Neuron (in vitro differentiated cells): ENCODE data around the gene KLHDC10.
"Not testable (repeated sequence)": the region's sequence is repeated elsewhere in the genome, so short reads cannot be mapped to it uniquely, and the experiment has no call there.

Source experiments
- H2AFZ ChIP-seq: one replicate; pipeline ENCODE4 v1.6.1; 2013; ENCODE audit warnings: low read depth, mild to moderate bottlenecking, inconsistent platforms, low read length, moderate library complexity
- H3K27me3 ChIP-seq: one replicate; pipeline ENCODE4 v1.6.1; 2013; ENCODE audit warnings: low read length; ENCODE audit not compliant: insufficient read depth
- H3K36me3 ChIP-seq: one replicate; pipeline ENCODE4 v1.6.1; 2013; ENCODE audit warnings: low read length; ENCODE audit not compliant: insufficient read depth
- H3K4me1 ChIP-seq: one replicate; pipeline ENCODE4 v1.6.1; 2013; ENCODE audit warnings: low read length; ENCODE audit not compliant: insufficient read depth
- H3K4me3 ChIP-seq: 2 replicates; pipeline ENCODE4 v1.5.1; 2013; ENCODE audit warnings: mild to moderate bottlenecking, low read length, moderate library complexity
- H3K9me3 ChIP-seq: one replicate; pipeline ENCODE4 v1.6.1; 2013; ENCODE audit warnings: low read length

KLHDC10 gene

GRCh38 chr7:130113887-130114286, 43.6 kb downstream of the KLHDC10 start:
- H3K36me3 ChIP-seq: peaks cover 17% of the 10 kb centered on the region
- no peaks in the 10 kb centered on the region for H3K27me3 ChIP-seq
- H3K4me3 ChIP-seq: no peak overlapping the region
- no peaks in the 10 kb centered on the region for H3K4me1 ChIP-seq
- no peak overlapping the region for H2AFZ ChIP-seq
- no peaks in the 10 kb centered on the region for H3K9me3 ChIP-seq

- Histone ChIP-seq H3K36me3 (peaks cover 15% of the 10 kb centered on the region), H2AFZ (no peak overlapping the region), H3K4me1 (no peaks in the 10 kb centered on the region), H3K4me3 (no peak overlapping the region), H3K27me3 (no peaks in the 10 kb centered on the region), H3K9me3 (no peaks in the 10 kb centered on the region)
These were observed 44.0 kb downstream of the KLHDC10 start for GRCh38 chr7:130114374-130114773.

GRCh38 chr7:130114776-130115175, 44.4 kb downstream of the KLHDC10 start:
- Histone ChIP-seq H3K4me3 (no peak overlapping the region), H3K36me3 (peaks cover 15% of the 10 kb centered on the region), H2AFZ (no peak overlapping the region), H3K4me1 (no peaks in the 10 kb centered on the region), H3K9me3 (no peaks in the 10 kb centered on the region), H3K27me3 (no peaks in the 10 kb centered on the region)

- no peaks in the 10 kb centered on the region for H3K9me3 ChIP-seq
- H3K36me3 ChIP-seq: peaks cover 42% of the 10 kb centered on the region
- no peaks in the 10 kb centered on the region for H3K27me3 ChIP-seq
- H3K4me1 ChIP-seq: no peaks in the 10 kb centered on the region
- H2AFZ ChIP-seq: no peak overlapping the region
- no peak overlapping the region for H3K4me3 ChIP-seq
These were observed 48.0 kb downstream of the KLHDC10 start for GRCh38 chr7:130118294-130118693.

- H3K4me3 ChIP-seq: no peak overlapping the region
- H3K4me1 ChIP-seq: no peaks in the 10 kb centered on the region
- no peaks in the 10 kb centered on the region for H3K27me3 ChIP-seq
- peaks cover 47% of the 10 kb centered on the region for H3K36me3 ChIP-seq
- no peaks in the 10 kb centered on the region for H3K9me3 ChIP-seq
- H2AFZ ChIP-seq: no peak overlapping the region
These were observed 48.5 kb downstream of the KLHDC10 start for GRCh38 chr7:130118801-130119200.

GRCh38 chr7:130123501-130123900, 53.2 kb downstream of the KLHDC10 start:
- Histone ChIP-seq H2AFZ (no peak overlapping the region), H3K27me3 (no peaks in the 10 kb centered on the region), H3K36me3 (peaks cover 72% of the 10 kb centered on the region), H3K4me1 (no peaks in the 10 kb centered on the region), H3K4me3 (no peak overlapping the region), H3K9me3 (no peaks in the 10 kb centered on the region)

- Histone ChIP-seq H3K27me3 (no peaks in the 10 kb centered on the region), H3K4me3 (no peak overlapping the region), H3K9me3 (no peaks in the 10 kb centered on the region), H3K4me1 (no peaks in the 10 kb centered on the region), H2AFZ (no peak overlapping the region), H3K36me3 (peaks cover 80% of the 10 kb centered on the region)
These were observed 54.4 kb downstream of the KLHDC10 start for GRCh38 chr7:130124711-130125110.

GRCh38 chr7:130126840-130127239, 56.5 kb downstream of the KLHDC10 start:
- H3K27me3 ChIP-seq, H3K9me3 ChIP-seq, H2AFZ ChIP-seq, H3K4me3 ChIP-seq, H3K4me1 ChIP-seq: not testable (repeated sequence)
- peaks cover 79% of the 10 kb centered on the region for H3K36me3 ChIP-seq

- Histone ChIP-seq H3K4me3 (no peak overlapping the region), H3K9me3 (peaks cover 2% of the 10 kb centered on the region), H2AFZ (no peak overlapping the region), H3K27me3 (no peaks in the 10 kb centered on the region), H3K4me1 (no peaks in the 10 kb centered on the region), H3K36me3 (peaks cover 79% of the 10 kb centered on the region)
These were observed 57.1 kb downstream of the KLHDC10 start for GRCh38 chr7:130127404-130127803.

- no peak overlapping the region for H3K4me3 ChIP-seq
- peaks cover 2% of the 10 kb centered on the region for H3K9me3 ChIP-seq
- H3K36me3 ChIP-seq: peaks cover 78% of the 10 kb centered on the region
- no peaks in the 10 kb centered on the region for H3K4me1 ChIP-seq
- no peak overlapping the region for H2AFZ ChIP-seq
- no peaks in the 10 kb centered on the region for H3K27me3 ChIP-seq
These were observed 57.5 kb downstream of the KLHDC10 start for GRCh38 chr7:130127821-130128317.

GRCh38 chr7:130129011-130129411, 58.7 kb downstream of the KLHDC10 start:
- Histone ChIP-seq H3K27me3 (no peaks in the 10 kb centered on the region), H3K4me1 (no peaks in the 10 kb centered on the region), H3K9me3 (peaks cover 2% of the 10 kb centered on the region), H2AFZ (no peak overlapping the region), H3K36me3 (peaks cover 80% of the 10 kb centered on the region), H3K4me3 (no peak overlapping the region)

- H3K36me3 ChIP-seq: peaks cover 83% of the 10 kb centered on the region
These were observed 61.0 kb downstream of the KLHDC10 start for GRCh38 chr7:130131191-130131834.

GRCh38 chr7:130131964-130132875, 61.9 kb downstream of the KLHDC10 start:
- Histone ChIP-seq H3K36me3 (peaks cover 85% of the 10 kb centered on the region), H3K4me3 (no peak overlapping the region), H3K27me3 (no peaks in the 10 kb centered on the region), H2AFZ (no peak overlapping the region), H3K9me3 (peaks cover 6% of the 10 kb centered on the region), H3K4me1 (no peaks in the 10 kb centered on the region)

More at GRCh38 chr7:130131191-130131834, 61.0 kb downstream of the KLHDC10 start:
- Histone ChIP-seq H2AFZ (no peak overlapping the region), H3K9me3 (peaks cover 6% of the 10 kb centered on the region), H3K4me1 (no peaks in the 10 kb centered on the region), H3K4me3 (no peak overlapping the region), H3K27me3 (no peaks in the 10 kb centered on the region)
